Measurements from ENCODE around the gene MT2A. TPM values are rescaled to one million over a fixed set of nuclear protein-coding genes. Genes with fewer than 3 reads are reported as not detected.
A peak's percentile ranks its signal among the peaks of the same experiment; 100 is the strongest.

Gene MT2A
- total RNA-seq, 6 experiments from 2014 or later = 946 to 4,033 (median 2,228) TPM

DNA sequence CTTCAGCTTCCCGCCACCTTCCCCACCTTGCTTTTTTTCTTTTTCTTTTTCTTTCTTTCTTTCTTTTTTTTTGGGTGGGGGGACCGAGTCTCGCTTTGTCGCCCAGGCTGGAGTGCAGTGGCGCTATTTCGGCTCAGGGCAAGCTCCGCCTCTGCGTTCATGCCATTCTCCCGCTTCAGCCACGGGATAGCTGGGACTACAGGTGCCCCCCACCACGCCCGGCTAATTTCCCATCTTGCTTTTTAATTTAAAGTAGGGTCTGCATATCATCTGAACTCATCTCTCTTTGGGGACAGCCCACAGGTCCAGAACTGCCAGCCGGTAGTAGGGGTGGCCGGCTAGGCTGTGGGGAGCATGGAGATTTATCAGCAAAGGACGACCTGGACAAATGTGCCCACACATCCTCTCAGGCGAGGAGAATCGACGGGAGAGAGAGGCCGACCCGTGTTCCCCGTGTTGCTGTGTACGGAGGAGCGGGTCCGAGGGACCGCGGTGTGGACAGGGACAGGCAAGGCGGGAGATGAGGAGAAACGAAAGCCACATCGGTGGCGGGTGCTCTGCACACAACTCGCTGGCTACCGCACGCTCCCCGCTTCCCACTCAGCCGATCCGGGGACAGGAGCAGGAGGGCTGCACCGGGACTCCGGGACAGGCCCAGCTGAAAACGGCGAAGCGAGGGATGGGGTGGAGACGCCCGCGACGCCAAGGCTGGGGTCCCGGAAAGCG lies 26.5 kb downstream of the MT2A start:
- ATAC-seq (no peak), DNase-seq (peak in 1 of 3 donors; percentile 50)
- Histone ChIP-seq H3K4me3 (peak overlapping the region in 1 of 3 donors; percentile 65), H3K36me3 (no peaks in the 10 kb centered on the region), H3K4me1 (peaks cover 0 to 25% (median 3%) of the 10 kb centered on the region in 4 donors), H3K27ac (no peak overlapping the region), H3K9me3 (no peaks in the 10 kb centered on the region), H3K27me3 (no peaks in the 10 kb centered on the region)
- no peak for TF ChIP-seq POLR2A (IDR thresholded peaks at IDR 0.05)
- TF ChIP-seq, protein P1, sequence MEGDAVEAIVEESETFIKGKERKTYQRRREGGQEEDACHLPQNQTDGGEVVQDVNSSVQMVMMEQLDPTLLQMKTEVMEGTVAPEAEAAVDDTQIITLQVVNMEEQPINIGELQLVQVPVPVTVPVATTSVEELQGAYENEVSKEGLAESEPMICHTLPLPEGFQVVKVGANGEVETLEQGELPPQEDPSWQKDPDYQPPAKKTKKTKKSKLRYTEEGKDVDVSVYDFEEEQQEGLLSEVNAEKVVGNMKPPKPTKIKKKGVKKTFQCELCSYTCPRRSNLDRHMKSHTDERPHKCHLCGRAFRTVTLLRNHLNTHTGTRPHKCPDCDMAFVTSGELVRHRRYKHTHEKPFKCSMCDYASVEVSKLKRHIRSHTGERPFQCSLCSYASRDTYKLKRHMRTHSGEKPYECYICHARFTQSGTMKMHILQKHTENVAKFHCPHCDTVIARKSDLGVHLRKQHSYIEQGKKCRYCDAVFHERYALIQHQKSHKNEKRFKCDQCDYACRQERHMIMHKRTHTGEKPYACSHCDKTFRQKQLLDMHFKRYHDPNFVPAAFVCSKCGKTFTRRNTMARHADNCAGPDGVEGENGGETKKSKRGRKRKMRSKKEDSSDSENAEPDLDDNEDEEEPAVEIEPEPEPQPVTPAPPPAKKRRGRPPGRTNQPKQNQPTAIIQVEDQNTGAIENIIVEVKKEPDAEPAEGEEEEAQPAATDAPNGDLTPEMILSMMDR (IDR thresholded peaks at IDR 0.05) = no peak
- intact Hi-C loops (cut with DNase I) = no loop called here
- 36% methylated on average over 15 of the region's 47 CpGs for WGBS (ENCODE audit: insufficient coverage, low coverage, low lambda C conversion rate, missing lambda C conversion rate)

DNA sequence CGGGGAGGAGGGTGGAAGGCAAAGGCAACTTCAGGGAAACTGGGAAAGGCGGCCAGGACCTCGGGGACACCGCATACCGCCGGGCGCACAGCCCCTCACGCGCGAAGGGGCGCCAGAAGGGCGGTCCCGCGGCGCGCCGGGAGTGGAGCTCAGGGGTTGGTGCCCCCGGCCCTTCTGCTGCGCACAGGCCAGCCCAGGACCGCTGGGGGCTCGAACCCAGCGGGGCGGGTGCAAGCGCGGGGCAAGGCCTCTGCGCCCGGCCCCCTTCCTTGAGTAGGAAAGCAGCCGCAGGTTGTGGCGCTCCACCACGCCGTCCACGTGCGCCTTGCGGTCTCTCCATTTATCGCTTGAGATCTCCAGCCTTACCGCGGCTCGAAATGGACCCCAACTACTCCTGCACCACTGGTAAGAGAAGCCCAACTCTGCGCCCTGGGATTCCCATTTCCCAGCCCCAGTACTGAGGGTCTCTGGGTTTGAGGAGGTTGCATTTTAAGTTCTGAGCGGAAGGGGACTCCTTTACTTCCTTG lies 27.1 kb downstream of the MT2A start:
- WGBS (ENCODE audit: insufficient coverage, low coverage, low lambda C conversion rate, missing lambda C conversion rate) = 62% methylated on average over 4 of the region's 40 CpGs
- no peaks in the 10 kb centered on the region for H3K27me3 ChIP-seq
- H3K36me3 ChIP-seq = no peaks in the 10 kb centered on the region
- no peak for ATAC-seq
- intact Hi-C loops (cut with DNase I) = no loop called here
- no peak overlapping the region for H3K27ac ChIP-seq
- H3K4me1 ChIP-seq = peaks cover 0 to 25% (median 3%) of the 10 kb centered on the region in 4 donors
- DNase-seq = peak in 1 of 3 donors; percentile 39
- no peak for TF ChIP-seq POLR2A (IDR thresholded peaks at IDR 0.05)
- TF ChIP-seq, protein P1 (IDR thresholded peaks at IDR 0.05) = no peak
- H3K9me3 ChIP-seq = no peaks in the 10 kb centered on the region
- no peak overlapping the region for H3K4me3 ChIP-seq

DNA sequence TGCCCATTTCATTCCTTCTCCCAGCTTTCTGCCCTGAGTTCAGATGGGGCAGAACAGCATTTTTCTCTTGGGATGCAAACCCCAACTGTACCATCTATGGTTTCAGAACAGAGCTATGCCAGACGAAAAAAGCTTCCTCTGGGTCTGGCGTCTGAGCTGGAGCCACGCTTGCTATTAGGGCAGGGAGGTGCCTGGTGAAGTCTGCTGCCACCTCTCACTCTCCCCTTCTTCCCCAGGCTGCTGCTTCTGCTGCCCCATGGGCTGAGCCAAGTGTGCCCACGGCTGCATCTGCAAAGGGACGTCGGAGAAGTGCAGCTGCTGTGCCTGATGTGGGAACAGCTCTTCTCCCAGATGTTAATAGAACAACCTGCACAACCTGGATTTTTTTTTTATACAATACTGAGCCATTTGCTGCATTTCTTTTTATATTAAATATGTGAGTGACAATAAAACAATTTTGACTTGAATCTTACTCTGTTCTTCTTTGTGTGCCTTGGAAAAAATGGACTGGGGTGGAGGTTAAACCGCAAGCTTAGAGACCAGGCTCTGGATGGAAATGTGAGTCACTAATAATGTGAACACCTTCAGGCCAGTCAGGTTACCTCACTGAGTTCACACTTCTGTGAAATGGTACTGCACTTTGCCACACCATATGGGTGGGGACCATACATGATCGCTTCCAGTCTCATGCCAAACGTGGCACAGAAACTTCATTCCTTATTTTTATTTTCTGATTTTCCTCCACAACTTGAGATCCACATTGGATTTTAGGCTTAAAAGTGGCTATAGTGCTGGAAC lies 28.4 kb downstream of the MT2A start:
- intact Hi-C loops (cut with DNase I) = no loop called here
- no peak overlapping the region for H3K27ac ChIP-seq
- DNase-seq = no peak
- no peak for ATAC-seq
- WGBS (ENCODE audit: insufficient coverage, low coverage, low lambda C conversion rate, missing lambda C conversion rate) = 56% methylated on average over 9 of the region's 9 CpGs
- H3K9me3 ChIP-seq = no peaks in the 10 kb centered on the region
- no peaks in the 10 kb centered on the region for H3K27me3 ChIP-seq
- no peaks in the 10 kb centered on the region for H3K36me3 ChIP-seq
- H3K4me3 ChIP-seq = no peak overlapping the region
- TF ChIP-seq POLR2A (IDR thresholded peaks at IDR 0.05) = no peak
- TF ChIP-seq, protein P1 (IDR thresholded peaks at IDR 0.05) = no peak
- peaks cover 0 to 15% (median 3%) of the 10 kb centered on the region in 4 donors for H3K4me1 ChIP-seq

GRCh38 chr16:56637814-56638750 lies 29.7 kb downstream of the MT2A start, which contains the start of gene MT1A:
TSS of gene MT1A (plus strand) at chr16:56638666. CDS start at chr16:56638739, 73 bp downstream.
- TF ChIP-seq, protein P1 (IDR thresholded peaks at IDR 0.05) = no peak
- TF ChIP-seq POLR2A (IDR thresholded peaks at IDR 0.05) = peak; percentile 96
- H3K27me3 ChIP-seq = no peaks in the 10 kb centered on the region
- H3K36me3 ChIP-seq = no peaks in the 10 kb centered on the region
- peak within 1 kb of the TSS; percentile 35 to 60 (median 57) for H3K4me3 ChIP-seq
- H3K9me3 ChIP-seq = no peaks in the 10 kb centered on the region
- 6% methylated on average over 34 of the region's 68 CpGs for WGBS (ENCODE audit: insufficient coverage, low coverage, low lambda C conversion rate, missing lambda C conversion rate)
- intact Hi-C loops (cut with DNase I) = no loop called here
- H3K4me1 ChIP-seq = peaks cover 0 to 23% (median 3%) of the 10 kb centered on the region in 4 donors
- peak within 1 kb of the TSS; percentile 69 to 78 (median 70) for H3K27ac ChIP-seq
- ATAC-seq (peak; percentile 84 to 93 (median 87)), DNase-seq (peak; percentile 90 to 97 (median 95))
